HepG2 (cell line): ENCODE data around the gene DCAF16. TPM values are rescaled to one million over a fixed set of nuclear protein-coding genes. Genes with fewer than 3 reads are reported as not detected.
A peak's percentile ranks its signal among the peaks of the same experiment; 100 is the strongest.

Source experiments
- ATAC-seq: fragments of 200-7000 bp; cut with Tn5 transposase; 3 replicates; pipeline ENCODE4 v1.9.1; 2020; ENCODE audit warnings: mild to moderate bottlenecking, moderate library complexity
- BruUV-seq: library from RNA; stranded (reverse); fragments of 400-500 nt; replicated peaks from 2 replicates; lab custom pipeline; 2021; lab: Mats Ljungman, UMichigan
- CTCF ChIA-PET: fragments of 300-600 bp; formaldehyde crosslinking; extraction: SDS; loops from one replicate; lab custom pipeline; 2021; ENCODE audit warnings: low total read pairs, inconsistent platforms, low intra/inter-chr PET ratio; lab: Yijun Ruan, JAX
- POLR2A ChIA-PET: fragments of 350-600 bp; sonication (Branson Sonifier 250); formaldehyde crosslinking; loops from one replicate; lab custom pipeline; 2020; ENCODE audit warnings: antibody characterized with exemption, inconsistent platforms; lab: Yijun Ruan, JAX
- DNase-seq: peaks from one replicate; pipeline ENCODE4 v3.0.0-alpha.2; 2015; ENCODE audit warnings: low spot score
- FAIRE-seq: peaks from 3 replicates; lab custom pipeline; 2011; peaks lifted over from hg19 to GRCh38; lab: Jason Lieb, UNC
- H2AFZ ChIP-seq: one replicate; pipeline ENCODE4 v1.6.1; 2011; ENCODE audit warnings: low read length, inconsistent platforms
- H3K27ac ChIP-seq: fragments of 300-600 bp; 3 replicates; pipeline ENCODE4 v1.8.0; 2011; ENCODE audit warnings: mixed run types, mild to moderate bottlenecking, mixed read lengths, low read length, inconsistent platforms; ENCODE audit not compliant: insufficient read depth; ENCODE audit errors: extremely low read length
- H3K27me3 ChIP-seq, 2 experiments: fragments of 200-600 bp in 1 of 2; 2 replicates in 1 of 2; 3 replicates in 1 of 2; pipeline versions ENCODE4 v1.6.0 to v1.8.0; 2011; ENCODE audit warnings: low read length in 2 of 2, mild to moderate bottlenecking in 2 of 2, moderate library complexity in 2 of 2, inconsistent platforms in 1 of 2; ENCODE audit not compliant: insufficient read depth in 2 of 2, control insufficient read depth in 1 of 2
- H3K36me3 ChIP-seq, 2 experiments: fragments of 200-600 bp in 1 of 2; replicated peaks in 1 of 2; 2 replicates in 1 of 2; 3 replicates in 1 of 2; pipeline versions ENCODE4 v1.5.1 to v1.8.0; 2011; ENCODE audit warnings: low read length in 2 of 2, inconsistent platforms in 1 of 2; ENCODE audit not compliant: insufficient read depth in 2 of 2, control insufficient read depth in 1 of 2
- H3K4me1 ChIP-seq: 2 replicates; pipeline ENCODE4 v1.5.1; 2012; ENCODE audit warnings: low read length, inconsistent platforms; ENCODE audit not compliant: insufficient read depth
- H3K4me2 ChIP-seq: 2 replicates; pipeline ENCODE4 v1.6.0; 2011; ENCODE audit warnings: low read depth, low read length, inconsistent platforms
- H3K4me3 ChIP-seq, 3 experiments: fragments of 200-600 bp in 1 of 3; sonication (generic), shearing (Covaris generic) in 1 of 3; replicated peaks in 1 of 3; 2 replicates each; pipeline ENCODE4 v1.5.1; 2011 to 2016; ENCODE audit warnings: low read length in 3 of 3, inconsistent platforms in 2 of 3, low read depth in 2 of 3, mild to moderate bottlenecking in 2 of 3, control low read depth in 1 of 3, mixed read lengths in 1 of 3; ENCODE audit not compliant: insufficient read depth in 1 of 3
- H3K79me2 ChIP-seq: one replicate; pipeline ENCODE4 v1.6.1; 2011; ENCODE audit warnings: low read length, inconsistent platforms; ENCODE audit not compliant: insufficient read depth
- H3K9ac ChIP-seq: 2 replicates; pipeline ENCODE4 v1.6.0; 2011; ENCODE audit warnings: mild to moderate bottlenecking, low read depth, low read length, inconsistent platforms; ENCODE audit not compliant: insufficient read depth
- H3K9me3 ChIP-seq: 2 replicates; pipeline ENCODE4 v1.5.1; 2012; ENCODE audit warnings: mild to moderate bottlenecking, low read length
- H4K20me1 ChIP-seq: 2 replicates; pipeline ENCODE4 v1.6.0; 2011; ENCODE audit warnings: inconsistent platforms, mild to moderate bottlenecking, low read length, moderate library complexity; ENCODE audit not compliant: insufficient read depth
- FLYWCH1 ChIP-seq: sonication (generic); formaldehyde crosslinking; IDR thresholded peaks from 2 replicates; pipeline ENCODE4 v1.8.1; 2023; ENCODE audit warnings: mild to moderate bottlenecking, missing genetic modification reagents
- FOXA1 ChIP-seq, 2 experiments: fragments of 450-650 bp in 1 of 2; sonication (generic) in 1 of 2; formaldehyde crosslinking in 1 of 2; IDR thresholded peaks; 2 replicates each; pipeline versions ENCODE4 v1.4.0 to v1.6.1; 2016 to 2020; ENCODE audit warnings: missing genetic modification reagents in 1 of 2
- JUNB ChIP-seq: sonication (generic); formaldehyde crosslinking; IDR thresholded peaks from 2 replicates; pipeline ENCODE4 v1.8.0; 2022; ENCODE audit warnings: missing genetic modification reagents, mild to moderate bottlenecking, borderline replicate concordance
- MIXL1 ChIP-seq: IDR thresholded peaks from 2 replicates; pipeline ENCODE4 v1.6.1; 2016
- PHF21A ChIP-seq: sonication (generic); formaldehyde crosslinking; IDR thresholded peaks from 2 replicates; pipeline ENCODE4 v1.5.0; 2020; ENCODE audit warnings: mild to moderate bottlenecking, missing genetic modification reagents
- STAG1 ChIP-seq: sonication (generic); formaldehyde crosslinking; IDR thresholded peaks from 2 replicates; pipeline ENCODE4 v1.4.0; 2020; ENCODE audit warnings: missing genetic modification reagents
- YEATS4 ChIP-seq: sonication (generic); formaldehyde crosslinking; IDR thresholded peaks from 2 replicates; pipeline ENCODE4 v1.4.0; 2020; ENCODE audit warnings: missing genetic modification reagents, borderline replicate concordance
- ZFY ChIP-seq: sonication (generic); formaldehyde crosslinking; IDR thresholded peaks from 2 replicates; pipeline ENCODE4 v1.4.0; 2020; ENCODE audit warnings: missing genetic modification reagents
- ZNF333 ChIP-seq: sonication (generic); formaldehyde crosslinking; IDR thresholded peaks from 2 replicates; pipeline ENCODE4 v1.4.0; 2020; ENCODE audit warnings: mild to moderate bottlenecking, missing genetic modification reagents, borderline replicate concordance
- ZNF496 ChIP-seq: sonication (generic); formaldehyde crosslinking; IDR thresholded peaks from 2 replicates; pipeline ENCODE4 v1.8.1; 2023; ENCODE audit warnings: mild to moderate bottlenecking, moderate library complexity, missing genetic modification reagents; ENCODE audit not compliant: insufficient replicate concordance
- ZNF713 ChIP-seq: sonication (generic); formaldehyde crosslinking; IDR thresholded peaks from 2 replicates; pipeline ENCODE4 v1.4.0; 2020; ENCODE audit warnings: mild to moderate bottlenecking, missing genetic modification reagents
- ZNF747 ChIP-seq: sonication (generic); formaldehyde crosslinking; IDR thresholded peaks from 2 replicates; pipeline ENCODE4 v1.8.1; 2023; ENCODE audit warnings: missing genetic modification reagents, mild to moderate bottlenecking, borderline replicate concordance
- WGBS: methylation state at CpG from one replicate; pipeline ENCODE4 v1.1.6; 2017; ENCODE audit warnings: low lambda C conversion rate; 5-methylcytosine and 5-hydroxymethylcytosine counted together
- in situ Hi-C: cut with HindIII; loops from 2 replicates; pipeline ENCODE4 v1.10.0; 2017; ENCODE audit warnings: low pct_unique_long_range_greater_than_20kb; ENCODE audit not compliant: extremely low pct_ligation_motif_present
- intact Hi-C: fragments of 100-400 bp; cut with micrococcal nuclease; formaldehyde crosslinking; loops from one replicate; pipeline ENCODE4 v1.10.0; 2022; ENCODE audit not compliant: unreplicated experiment
- polyA plus RNA-seq, 8 experiments: library from polyadenylated mRNA; depleted of rRNA in 3 of 8; stranded (reverse) in 7 of 8; unstranded in 1 of 8; fragments of >200 nt; fragmentation: Illumina TruSeq in 4 of 8; extraction: Trizol in 4 of 8; gene quantifications; 2 replicates each; pipeline versions ENCODE4 v1.2.1 to v1.2.3, GENCODE V29; 2011 to 2016; ENCODE audit warnings: low read depth in 4 of 8, missing spikeins in 1 of 8, mixed read lengths in 1 of 8; ENCODE audit not compliant: insufficient read depth in 1 of 8
- total RNA-seq, 5 experiments: library from RNA; depleted of rRNA; stranded (reverse); fragments of >200 nt; fragmentation: Illumina TruSeq; extraction: Trizol; gene quantifications; 2 replicates each; pipeline ENCODE4 v1.2.3, GENCODE V29; 2016; ENCODE audit warnings: low read depth in 1 of 5
- TF ChIP-seq, protein P1 (sequence below): sonication (generic); formaldehyde crosslinking; IDR thresholded peaks from 2 replicates; pipeline ENCODE4 v1.5.0; 2020; ENCODE audit warnings: mild to moderate bottlenecking, missing genetic modification reagents, moderate library complexity
- TF ChIP-seq, protein P2 (sequence below): sonication (generic); formaldehyde crosslinking; IDR thresholded peaks from 2 replicates; pipeline ENCODE4 v1.5.0; 2020; ENCODE audit warnings: missing genetic modification reagents
- TF ChIP-seq, protein P3 (sequence below): IDR thresholded peaks from 2 replicates; pipeline ENCODE4 v1.6.1; 2016; ENCODE audit warnings: missing genetic modification reagents, missing compliant biosample characterization

DCAF16 gene
- total and polyA plus RNA-seq, 2 of the 13 experiments (the other 11 are each of a cell fraction or from before 2014, with no cell fraction given), result 37.5 to 41.9 TPM

DNA sequence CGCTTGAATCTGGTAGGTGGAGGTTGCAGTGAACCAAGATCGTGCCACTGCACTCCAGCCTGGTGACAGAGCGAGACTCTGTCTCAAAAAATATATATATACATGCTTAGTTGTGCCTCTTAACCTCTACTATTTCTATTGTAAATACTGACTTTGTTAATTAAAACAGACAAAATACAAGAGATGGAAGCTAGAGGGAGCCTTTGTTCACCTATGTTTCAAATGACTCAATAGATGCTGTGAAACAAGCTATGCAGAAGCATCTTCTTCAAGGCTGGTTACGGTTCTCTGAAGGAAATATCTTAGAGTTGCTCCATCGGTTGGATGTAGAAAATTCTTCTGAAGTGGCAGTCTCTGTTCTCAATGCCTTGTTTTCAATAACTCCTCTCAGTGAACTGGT is 6.5 kb upstream of the DCAF16 start:
- Histone ChIP-seq H3K9ac (no peak overlapping the region), H4K20me1 (no peaks in the 10 kb centered on the region), H3K4me3 (no peak overlapping the region), H3K27me3 (no peaks in the 10 kb centered on the region; a peak in 1 of 5 replicates), H3K79me2 (peaks cover 37% of the 10 kb centered on the region), H3K27ac (no peak overlapping the region), H3K4me2 (no peak overlapping the region), H3K4me1 (peaks cover 18% of the 10 kb centered on the region), H3K9me3 (no peaks in the 10 kb centered on the region), H2AFZ (no peak overlapping the region), H3K36me3 (peaks cover 2 to 28% of the 10 kb centered on the region in 2 experiments; a peak in 3 of 5 replicates)
- intact Hi-C loops, result loop anchor here (1.0 kb wide), 2 partner anchors 550 to 776 kb away; no protein-coding TSS in a partner anchor
- DNase-seq, result peak; percentile 29
- WGBS, result 94% methylated on average over 5 of the region's 5 CpGs
- BruUV-seq, result no TSS peak
- POLR2A ChIA-PET, result no interaction called here
- in situ Hi-C loops, result loop anchor here (5.0 to 10.0 kb wide), 3 partner anchors 208 to 775 kb away; partner anchors contain the start of gene LCORL
- peak; percentile 51 for FAIRE-seq
- ATAC-seq, result peak; percentile 65
- CTCF ChIA-PET, result interaction anchor here (1.3 to 2.4 kb wide), 2 partner anchors 550 to 777 kb away, joined by 5 to 16 read pairs; no protein-coding TSS in a partner anchor
- TF ChIP-seq STAG1 (CRISPR knock-in tag) (peak; percentile 64), FOXA1 (IDR thresholded peaks at IDR 0.05) (no peak), FOXA1 (CRISPR knock-in tag; IDR thresholded peaks at IDR 0.05) (0 out of 2 replicates have a peak, but pooled peaks have one; percentile 33), MIXL1 (CRISPR knock-in tag) (0 out of 2 replicates have a peak, but pooled peaks have one; percentile 38), ZFY (no peak), YEATS4 (CRISPR knock-in tag) (no peak)
- TF ChIP-seq, protein P1, sequence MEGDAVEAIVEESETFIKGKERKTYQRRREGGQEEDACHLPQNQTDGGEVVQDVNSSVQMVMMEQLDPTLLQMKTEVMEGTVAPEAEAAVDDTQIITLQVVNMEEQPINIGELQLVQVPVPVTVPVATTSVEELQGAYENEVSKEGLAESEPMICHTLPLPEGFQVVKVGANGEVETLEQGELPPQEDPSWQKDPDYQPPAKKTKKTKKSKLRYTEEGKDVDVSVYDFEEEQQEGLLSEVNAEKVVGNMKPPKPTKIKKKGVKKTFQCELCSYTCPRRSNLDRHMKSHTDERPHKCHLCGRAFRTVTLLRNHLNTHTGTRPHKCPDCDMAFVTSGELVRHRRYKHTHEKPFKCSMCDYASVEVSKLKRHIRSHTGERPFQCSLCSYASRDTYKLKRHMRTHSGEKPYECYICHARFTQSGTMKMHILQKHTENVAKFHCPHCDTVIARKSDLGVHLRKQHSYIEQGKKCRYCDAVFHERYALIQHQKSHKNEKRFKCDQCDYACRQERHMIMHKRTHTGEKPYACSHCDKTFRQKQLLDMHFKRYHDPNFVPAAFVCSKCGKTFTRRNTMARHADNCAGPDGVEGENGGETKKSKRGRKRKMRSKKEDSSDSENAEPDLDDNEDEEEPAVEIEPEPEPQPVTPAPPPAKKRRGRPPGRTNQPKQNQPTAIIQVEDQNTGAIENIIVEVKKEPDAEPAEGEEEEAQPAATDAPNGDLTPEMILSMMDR (CRISPR knock-in tag), result peak; percentile 55

DNA sequence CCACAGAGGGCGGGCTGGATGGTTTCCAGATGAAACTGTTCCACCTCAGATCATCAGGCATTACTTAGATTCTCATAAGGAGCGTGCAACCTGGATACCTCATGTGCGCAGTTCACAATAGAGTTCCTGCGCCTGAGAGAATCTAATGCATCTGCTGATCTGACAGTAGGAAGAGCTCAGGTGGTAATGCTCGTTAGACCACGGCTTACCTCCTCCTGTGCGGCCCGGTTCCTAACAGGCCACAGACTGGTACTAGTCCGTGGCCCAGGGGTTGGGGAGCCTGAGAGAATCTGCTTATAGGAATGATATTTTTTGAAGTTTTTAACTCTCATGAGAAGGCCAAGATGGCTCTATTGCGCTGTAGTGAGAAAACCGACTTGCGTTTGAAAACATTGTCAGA is 5.6 kb upstream of the DCAF16 start:
- ChIA-PET CTCF (no interaction called here), POLR2A (no interaction called here)
- H3K27ac ChIP-seq, result no peak overlapping the region
- peaks cover 2 to 28% of the 10 kb centered on the region in 2 experiments; a peak in 3 of 5 replicates for H3K36me3 ChIP-seq
- DNase-seq, result no peak
- no peaks in the 10 kb centered on the region for H3K9me3 ChIP-seq
- no peaks in the 10 kb centered on the region for H4K20me1 ChIP-seq
- no peak overlapping the region for H3K4me2 ChIP-seq
- 97% methylated on average over 11 of the region's 12 CpGs for WGBS
- H2AFZ ChIP-seq, result no peak overlapping the region
- intact Hi-C loops, result no loop called here
- H3K79me2 ChIP-seq, result peaks cover 46% of the 10 kb centered on the region
- BruUV-seq, result no TSS peak
- no peak overlapping the region for H3K4me3 ChIP-seq
- in situ Hi-C loops, result loop anchor here (5.0 to 10.0 kb wide), 3 partner anchors 209 to 776 kb away; partner anchors contain the start of gene LCORL
- FAIRE-seq, result no peak
- no peak overlapping the region for H3K9ac ChIP-seq
- ATAC-seq, result no peak
- H3K4me1 ChIP-seq, result peaks cover 18% of the 10 kb centered on the region
- no peaks in the 10 kb centered on the region; a peak in 2 of 5 replicates for H3K27me3 ChIP-seq
- no peak for TF ChIP-seq PHF21A
- no peak for TF ChIP-seq ZNF747 (CRISPR knock-in tag)
- no peak for TF ChIP-seq ZNF333 (CRISPR knock-in tag)
- no peak for TF ChIP-seq JUNB
- TF ChIP-seq ZNF496 (CRISPR knock-in tag), result no peak
- TF ChIP-seq ZNF713, result no peak
- TF ChIP-seq, protein P2, sequence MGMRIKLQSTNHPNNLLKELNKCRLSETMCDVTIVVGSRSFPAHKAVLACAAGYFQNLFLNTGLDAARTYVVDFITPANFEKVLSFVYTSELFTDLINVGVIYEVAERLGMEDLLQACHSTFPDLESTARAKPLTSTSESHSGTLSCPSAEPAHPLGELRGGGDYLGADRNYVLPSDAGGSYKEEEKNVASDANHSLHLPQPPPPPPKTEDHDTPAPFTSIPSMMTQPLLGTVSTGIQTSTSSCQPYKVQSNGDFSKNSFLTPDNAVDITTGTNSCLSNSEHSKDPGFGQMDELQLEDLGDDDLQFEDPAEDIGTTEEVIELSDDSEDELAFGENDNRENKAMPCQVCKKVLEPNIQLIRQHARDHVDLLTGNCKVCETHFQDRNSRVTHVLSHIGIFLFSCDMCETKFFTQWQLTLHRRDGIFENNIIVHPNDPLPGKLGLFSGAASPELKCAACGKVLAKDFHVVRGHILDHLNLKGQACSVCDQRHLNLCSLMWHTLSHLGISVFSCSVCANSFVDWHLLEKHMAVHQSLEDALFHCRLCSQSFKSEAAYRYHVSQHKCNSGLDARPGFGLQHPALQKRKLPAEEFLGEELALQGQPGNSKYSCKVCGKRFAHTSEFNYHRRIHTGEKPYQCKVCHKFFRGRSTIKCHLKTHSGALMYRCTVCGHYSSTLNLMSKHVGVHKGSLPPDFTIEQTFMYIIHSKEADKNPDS (CRISPR knock-in tag), result no peak
- no peak for TF ChIP-seq FLYWCH1 (CRISPR knock-in tag)
- TF ChIP-seq, protein P3, sequence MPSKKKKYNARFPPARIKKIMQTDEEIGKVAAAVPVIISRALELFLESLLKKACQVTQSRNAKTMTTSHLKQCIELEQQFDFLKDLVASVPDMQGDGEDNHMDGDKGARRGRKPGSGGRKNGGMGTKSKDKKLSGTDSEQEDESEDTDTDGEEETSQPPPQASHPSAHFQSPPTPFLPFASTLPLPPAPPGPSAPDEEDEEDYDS (CRISPR knock-in tag), result no peak
